Measurements from ENCODE around the gene SYNE2. TPM values are rescaled to one million over a fixed set of nuclear protein-coding genes. Genes with fewer than 3 reads are reported as not detected.

Gene SYNE2
- total RNA-seq, 1 donor from 2014 or later = 518 TPM

DNA sequence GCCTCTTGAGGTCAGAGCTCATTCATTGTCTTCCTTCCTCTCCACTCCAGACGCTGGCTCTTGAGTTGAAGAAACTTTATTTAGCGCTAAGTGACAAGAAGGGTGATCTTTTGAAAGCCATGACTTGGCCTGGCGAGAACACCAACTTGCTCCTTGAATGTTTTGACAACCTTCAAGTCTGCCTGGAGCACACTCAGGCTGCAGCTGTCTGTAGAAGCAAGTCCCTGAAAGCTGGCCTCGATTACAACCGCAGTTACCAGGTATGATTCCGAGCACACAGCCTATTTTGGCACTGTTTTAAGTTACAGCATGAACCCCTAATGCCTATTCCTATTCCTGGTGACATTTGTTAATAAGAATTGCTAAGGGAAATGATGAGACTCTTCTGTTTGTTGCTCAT lies 273.7 kb downstream of the SYNE2 start:
- Histone ChIP-seq H3K27ac (no peak overlapping the region), H3K4me1 (no peaks in the 10 kb centered on the region), H3K9me3 (no peaks in the 10 kb centered on the region), H3K4me3 (no peak overlapping the region), H3K27me3 (no peaks in the 10 kb centered on the region), H3K36me3 (peaks cover 67 to 94% of the 10 kb centered on the region in 2 donors)
- DNase-seq (ENCODE audit: low spot score in 2 of 2) = no peak
- intact Hi-C loops (cut with DNase I) = no loop called here
- TF ChIP-seq, protein P1, sequence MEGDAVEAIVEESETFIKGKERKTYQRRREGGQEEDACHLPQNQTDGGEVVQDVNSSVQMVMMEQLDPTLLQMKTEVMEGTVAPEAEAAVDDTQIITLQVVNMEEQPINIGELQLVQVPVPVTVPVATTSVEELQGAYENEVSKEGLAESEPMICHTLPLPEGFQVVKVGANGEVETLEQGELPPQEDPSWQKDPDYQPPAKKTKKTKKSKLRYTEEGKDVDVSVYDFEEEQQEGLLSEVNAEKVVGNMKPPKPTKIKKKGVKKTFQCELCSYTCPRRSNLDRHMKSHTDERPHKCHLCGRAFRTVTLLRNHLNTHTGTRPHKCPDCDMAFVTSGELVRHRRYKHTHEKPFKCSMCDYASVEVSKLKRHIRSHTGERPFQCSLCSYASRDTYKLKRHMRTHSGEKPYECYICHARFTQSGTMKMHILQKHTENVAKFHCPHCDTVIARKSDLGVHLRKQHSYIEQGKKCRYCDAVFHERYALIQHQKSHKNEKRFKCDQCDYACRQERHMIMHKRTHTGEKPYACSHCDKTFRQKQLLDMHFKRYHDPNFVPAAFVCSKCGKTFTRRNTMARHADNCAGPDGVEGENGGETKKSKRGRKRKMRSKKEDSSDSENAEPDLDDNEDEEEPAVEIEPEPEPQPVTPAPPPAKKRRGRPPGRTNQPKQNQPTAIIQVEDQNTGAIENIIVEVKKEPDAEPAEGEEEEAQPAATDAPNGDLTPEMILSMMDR (IDR thresholded peaks at IDR 0.05) = no peak

DNA sequence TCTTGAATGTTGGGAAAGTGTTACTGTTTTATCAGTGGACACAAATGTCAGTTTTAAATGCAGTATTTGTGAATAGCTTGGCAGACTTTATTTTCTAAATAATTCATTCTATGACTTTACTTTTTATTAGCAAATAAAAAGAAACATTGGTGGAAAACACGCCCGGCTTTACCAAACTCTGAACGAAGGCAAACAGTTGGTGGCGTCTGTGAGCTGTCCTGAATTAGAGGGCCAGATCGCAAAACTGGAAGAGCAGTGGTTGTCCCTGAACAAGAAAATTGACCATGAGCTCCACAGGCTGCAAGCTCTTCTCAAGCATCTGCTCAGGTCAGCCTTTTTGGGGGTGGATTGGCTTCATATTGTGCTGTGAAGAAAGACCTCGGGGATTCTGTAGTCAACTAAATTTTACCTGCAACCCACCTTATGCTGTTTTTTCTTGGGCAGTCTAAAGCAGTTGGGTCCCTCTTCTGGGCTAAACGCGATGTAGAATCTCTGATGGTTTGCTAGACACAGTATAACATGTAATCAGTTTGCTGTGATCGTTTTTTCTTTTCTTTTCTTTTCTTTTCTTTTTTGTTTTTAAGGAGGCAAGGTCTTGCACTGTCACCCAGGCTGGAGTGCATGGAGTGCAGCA lies 285.0 kb downstream of the SYNE2 start:
- H3K4me3 ChIP-seq = no peak overlapping the region
- peaks cover 59 to 93% of the 10 kb centered on the region in 2 donors for H3K36me3 ChIP-seq
- no peaks in the 10 kb centered on the region for H3K4me1 ChIP-seq
- H3K27me3 ChIP-seq = no peaks in the 10 kb centered on the region
- no peak overlapping the region for H3K27ac ChIP-seq
- no peaks in the 10 kb centered on the region for H3K9me3 ChIP-seq
- no peak for DNase-seq (ENCODE audit: low spot score in 2 of 2)
- TF ChIP-seq, protein P1 (IDR thresholded peaks at IDR 0.05) = no peak
- intact Hi-C loops (cut with DNase I) = no loop called here

DNA sequence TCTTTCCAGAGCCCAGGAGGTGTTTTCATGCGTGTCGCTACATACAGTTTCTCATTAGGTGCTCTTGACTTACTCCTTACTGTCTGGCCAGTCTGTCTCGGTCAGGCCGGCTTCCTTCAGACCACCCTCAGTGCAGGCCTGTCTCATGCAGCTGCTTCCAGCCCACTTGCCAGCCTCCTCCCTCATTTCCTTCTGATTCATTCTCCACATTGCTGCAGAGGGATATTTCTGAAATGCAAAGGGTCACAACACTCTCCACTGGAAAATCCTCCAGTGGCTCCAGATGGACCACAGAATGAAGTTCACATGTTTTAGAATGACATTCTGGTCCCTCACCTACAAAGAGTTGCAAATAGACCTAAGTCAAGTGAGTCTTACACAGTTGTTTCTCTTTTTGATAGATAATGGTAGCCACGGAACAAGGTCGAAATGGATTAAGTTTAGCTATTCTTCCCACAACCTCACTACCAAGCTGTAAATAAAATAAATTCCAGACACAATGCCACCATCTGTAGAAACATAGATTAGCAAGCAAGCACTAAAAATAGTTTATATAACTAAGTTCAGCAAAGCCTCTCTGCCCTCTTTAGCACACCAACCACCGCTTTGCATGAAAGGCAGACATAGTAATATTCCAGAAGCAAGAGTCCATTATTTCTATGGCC lies 294.5 kb downstream of the SYNE2 start:
- DNase-seq (ENCODE audit: low spot score in 2 of 2) = no peak
- intact Hi-C loops (cut with DNase I) = no loop called here
- Histone ChIP-seq H3K27ac (no peak overlapping the region), H3K27me3 (no peaks in the 10 kb centered on the region), H3K4me3 (no peak overlapping the region), H3K9me3 (no peaks in the 10 kb centered on the region), H3K4me1 (no peaks in the 10 kb centered on the region), H3K36me3 (peaks cover 34 to 67% of the 10 kb centered on the region in 2 donors)
- TF ChIP-seq, protein P1 (IDR thresholded peaks at IDR 0.05) = no peak

DNA sequence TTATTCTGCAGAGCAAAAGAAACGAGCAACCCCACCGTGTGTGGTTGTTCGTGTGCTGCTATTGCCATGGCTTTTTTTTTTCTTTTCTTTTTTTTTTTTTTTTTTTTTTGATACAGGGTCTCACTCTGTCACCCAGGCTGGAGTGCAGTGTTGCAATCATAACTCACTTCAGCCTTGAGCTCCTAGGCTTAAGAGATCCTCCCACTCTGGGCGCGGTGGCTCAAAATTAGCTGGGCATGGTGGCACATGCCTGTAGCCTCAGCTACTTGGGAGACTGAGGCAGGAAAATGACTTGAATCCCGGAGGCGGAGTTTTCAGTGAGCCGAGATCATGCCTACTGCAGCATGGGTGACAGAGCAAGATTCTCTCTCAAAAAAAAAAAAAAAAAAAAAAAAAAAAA lies 297.1 kb downstream of the SYNE2 start:
- peaks cover 34 to 67% of the 10 kb centered on the region in 2 donors for H3K36me3 ChIP-seq
- no peaks in the 10 kb centered on the region for H3K27me3 ChIP-seq
- H3K9me3 ChIP-seq = no peaks in the 10 kb centered on the region
- no peak overlapping the region for H3K27ac ChIP-seq
- TF ChIP-seq, protein P1 (IDR thresholded peaks at IDR 0.05) = no peak
- DNase-seq (ENCODE audit: low spot score in 2 of 2) = no peak
- intact Hi-C loops (cut with DNase I) = no loop called here
- H3K4me1 ChIP-seq = no peaks in the 10 kb centered on the region
- H3K4me3 ChIP-seq = no peak overlapping the region

DNA sequence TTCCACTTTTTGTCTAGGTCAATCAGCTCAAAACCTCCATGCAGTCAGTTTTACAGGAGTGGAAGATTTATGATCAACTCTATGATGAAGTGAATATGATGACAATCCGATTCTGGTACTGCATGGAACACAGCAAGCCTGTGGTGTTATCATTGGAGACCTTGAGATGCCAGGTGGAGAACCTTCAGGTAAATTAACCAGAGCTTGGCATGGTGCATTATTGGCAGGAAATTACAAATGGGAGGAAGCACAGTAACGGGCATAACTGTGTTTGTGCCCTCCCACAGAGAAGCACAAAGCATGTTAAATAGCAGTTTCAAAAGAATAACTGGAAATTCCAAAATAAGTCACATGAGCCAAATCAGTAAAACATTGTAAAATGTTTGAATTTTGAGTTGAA lies 305.8 kb downstream of the SYNE2 start:
- Histone ChIP-seq H3K9me3 (no peaks in the 10 kb centered on the region), H3K36me3 (peaks cover 30 to 89% of the 10 kb centered on the region in 2 donors), H3K4me3 (no peak overlapping the region), H3K27ac (no peak overlapping the region), H3K27me3 (no peaks in the 10 kb centered on the region), H3K4me1 (no peaks in the 10 kb centered on the region)
- TF ChIP-seq, protein P1 (IDR thresholded peaks at IDR 0.05) = no peak
- no peak for DNase-seq (ENCODE audit: low spot score in 2 of 2)
- intact Hi-C loops (cut with DNase I) = no loop called here

Measured in ascending aorta (tissue), 2 donors.